GM21447 (cell line): ENCODE measurements around the gene NTF3.

Experiments used
- ATAC-seq: cut with Tn5 transposase; IDR thresholded peaks from one replicate; pipeline ENCODE4 v1.9.1; 2021; ENCODE audit not compliant: unreplicated experiment

The NTF3 gene

DNA sequence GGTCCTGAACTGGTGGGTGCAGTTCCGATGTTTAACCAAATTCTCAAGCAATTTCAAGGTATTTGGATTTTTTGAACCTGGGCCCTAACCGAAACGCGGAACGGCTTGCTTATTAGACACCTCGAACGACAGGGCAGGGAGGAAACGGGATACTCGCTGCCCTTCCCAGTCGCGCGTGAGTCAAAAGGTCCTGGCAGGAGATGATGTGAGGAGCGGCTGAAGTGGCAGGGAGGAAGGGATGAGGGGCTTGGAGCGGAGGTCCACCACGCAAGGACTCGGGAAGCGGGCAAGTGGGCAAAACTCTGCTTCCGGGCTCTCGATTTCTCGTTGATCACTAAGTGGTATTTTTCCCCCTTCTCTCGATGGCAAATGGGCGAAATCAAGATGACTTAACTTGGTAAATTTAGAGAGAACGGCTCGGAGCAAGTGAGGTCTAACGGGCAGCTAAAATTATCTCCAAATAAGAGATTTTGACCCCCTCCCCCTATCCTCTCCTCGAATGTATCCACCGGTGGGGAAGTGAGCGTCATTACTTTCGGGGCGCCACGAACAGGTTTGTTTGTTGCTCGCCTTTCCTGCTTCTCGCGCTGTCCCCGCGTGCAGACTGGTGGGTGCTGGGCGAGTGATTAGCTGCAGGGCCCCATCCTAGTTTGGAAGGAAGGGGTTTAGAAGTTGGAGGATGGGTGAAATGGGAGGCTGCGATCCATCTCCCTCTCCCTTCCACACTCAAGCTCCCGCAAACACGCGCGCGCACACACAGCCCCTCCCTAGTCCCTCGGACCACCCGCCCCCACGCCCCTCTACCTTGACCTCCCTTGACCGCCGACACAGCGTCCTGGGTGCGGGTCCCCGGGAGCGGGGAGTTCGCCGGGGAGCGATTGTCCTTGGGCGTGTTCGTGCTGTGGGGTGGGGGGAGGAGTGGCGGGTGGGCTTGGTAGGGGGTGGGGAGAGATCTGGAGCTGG lies 986 bp upstream of the NTF3 start:
- no peak for ATAC-seq

- no peak for ATAC-seq
Measured at GRCh38 chr12:5433081-5433844, 1.4 kb downstream of the NTF3 start.

- no peak for ATAC-seq
Measured at GRCh38 chr12:5433845-5434646, 2.1 kb downstream of the NTF3 start.

DNA sequence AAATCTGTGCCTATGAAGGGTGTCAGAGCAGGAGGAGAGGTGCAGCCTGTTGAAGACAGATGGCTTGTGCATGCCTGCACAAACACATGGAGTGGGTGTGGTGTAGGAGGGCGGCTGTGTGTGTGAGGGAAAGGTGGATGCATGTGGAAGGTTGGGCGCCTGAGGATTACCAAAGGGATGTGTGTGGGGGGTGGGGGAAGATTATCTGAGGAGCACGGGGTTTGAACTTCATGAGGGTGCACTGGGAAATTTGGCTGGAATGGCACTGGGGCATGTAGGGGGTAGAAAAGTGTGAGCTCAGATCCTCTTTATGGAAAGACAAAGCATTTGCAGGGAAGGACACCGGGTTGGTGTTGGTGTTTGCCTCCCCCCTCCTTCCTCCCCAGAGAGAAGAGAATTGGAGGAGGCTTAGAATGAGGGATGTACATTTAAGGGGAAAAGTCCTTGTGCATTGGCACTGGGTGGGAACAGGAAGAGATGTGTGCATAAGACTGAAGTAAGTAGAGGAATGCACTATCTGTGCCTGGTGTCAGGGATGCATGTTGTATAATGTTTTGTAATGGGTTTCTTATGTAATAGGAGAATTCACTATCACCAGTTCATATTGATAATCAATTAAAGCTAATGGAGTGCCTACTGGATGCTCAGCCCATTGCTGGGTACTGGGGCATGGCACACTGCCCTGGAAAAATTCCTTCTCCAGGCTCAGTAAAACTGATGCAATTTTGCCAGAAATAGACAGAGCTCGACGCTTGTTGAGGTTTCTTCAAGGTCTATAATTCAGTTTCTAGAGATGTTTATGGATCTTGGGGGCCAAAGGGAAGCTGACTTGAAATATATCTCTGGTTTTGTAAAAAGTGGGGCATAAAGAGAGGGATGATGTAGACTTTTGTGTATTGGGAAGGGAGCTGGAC lies 3.0 kb downstream of the NTF3 start:
- ATAC-seq, result no peak

- ATAC-seq, result no peak
Measured at GRCh38 chr12:5437182-5437583, 5.3 kb downstream of the NTF3 start.

GRCh38 chr12:5437589-5437988 lies 5.7 kb downstream of the NTF3 start:
- no peak for ATAC-seq

DNA sequence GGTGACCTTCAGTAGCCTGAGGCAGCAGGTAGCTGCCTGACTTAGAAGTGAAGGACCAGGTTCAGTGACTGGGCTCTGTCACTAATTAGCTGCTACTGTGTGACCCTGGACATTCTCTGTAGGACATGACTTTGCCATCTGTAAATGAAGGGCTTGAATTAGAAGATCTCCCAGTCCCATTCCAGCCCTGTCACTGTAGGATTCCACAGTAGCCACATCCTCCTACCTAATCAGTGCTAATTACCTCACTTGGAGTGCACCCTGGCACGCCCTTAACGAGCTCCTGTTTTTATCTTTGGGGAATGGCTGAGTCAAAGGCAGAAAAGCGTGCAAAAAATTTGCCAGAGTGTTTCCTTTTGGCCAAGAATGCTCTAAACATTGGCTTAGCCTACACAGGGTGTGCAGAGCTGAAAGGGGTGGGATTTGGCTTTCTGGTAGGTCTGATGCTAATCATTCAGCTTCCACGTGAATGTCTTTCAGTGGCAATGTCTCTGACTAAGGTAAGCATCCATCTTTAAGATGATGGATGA lies 6.8 kb downstream of the NTF3 start:
- no peak for ATAC-seq

GRCh38 chr12:5439371-5439771 lies 7.5 kb downstream of the NTF3 start:
- ATAC-seq, result no peak

- no peak for ATAC-seq
Measured at GRCh38 chr12:5439788-5440300, 7.9 kb downstream of the NTF3 start.

DNA sequence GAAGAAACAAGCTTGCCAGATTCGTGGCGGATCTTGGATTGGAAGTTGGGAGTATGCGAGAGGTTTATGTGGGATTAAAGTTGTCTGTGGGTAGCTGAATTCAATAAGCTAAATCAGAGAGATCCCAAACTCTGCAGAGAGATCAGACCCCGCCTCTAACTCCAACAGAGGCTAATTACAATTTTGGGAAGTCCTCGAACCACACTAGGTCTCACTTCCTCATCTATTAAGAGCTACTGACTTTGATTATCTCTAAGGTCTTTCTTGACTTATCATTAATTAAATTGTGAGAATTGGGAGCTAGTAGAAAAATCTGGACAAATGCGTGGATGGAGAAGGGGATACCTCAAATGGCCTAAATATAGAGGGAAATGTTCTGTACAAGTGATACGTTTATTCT lies 9.1 kb downstream of the NTF3 start:
- ATAC-seq, result no peak

DNA sequence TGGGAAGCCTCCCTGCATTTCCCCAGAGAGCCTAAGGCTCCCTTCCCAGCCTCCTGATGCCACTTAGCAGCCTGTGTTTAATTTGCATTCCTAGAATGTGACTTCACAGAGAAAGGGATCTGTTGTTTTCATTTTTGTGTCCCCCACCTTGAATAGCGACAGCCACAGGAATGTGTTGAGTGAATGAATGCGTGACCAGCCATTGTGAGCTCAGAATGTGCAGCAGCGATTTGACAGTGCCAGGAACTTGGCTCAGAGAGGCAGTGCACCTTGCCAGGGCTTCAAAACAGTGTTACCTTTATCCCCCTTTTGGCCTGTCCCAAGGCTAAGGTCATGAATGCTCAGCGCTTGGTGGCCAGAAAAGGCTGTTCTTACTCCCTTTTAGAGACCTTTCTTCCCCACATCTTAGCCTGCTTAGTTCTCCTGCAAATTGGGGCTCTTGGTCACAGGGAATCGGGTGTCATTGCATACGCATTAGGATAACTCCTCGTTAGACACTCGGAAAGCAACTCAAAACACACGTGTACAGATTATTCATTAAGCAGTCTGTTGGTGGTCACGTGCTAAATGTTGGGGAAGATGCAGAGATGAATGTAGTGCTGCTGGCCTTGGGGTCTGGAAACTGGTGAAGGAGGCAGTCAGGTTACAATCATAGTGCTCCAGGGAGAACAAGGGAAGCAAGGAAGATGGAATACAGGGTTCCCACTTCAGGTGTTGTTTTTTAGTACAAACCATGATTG lies 9.8 kb downstream of the NTF3 start:
- ATAC-seq, result no peak

GRCh38 chr12:5442251-5443006 lies 10.5 kb downstream of the NTF3 start:
- no peak for ATAC-seq

GRCh38 chr12:5444520-5444919 lies 12.6 kb downstream of the NTF3 start:
- ATAC-seq, result no peak

- no peak for ATAC-seq
Measured at GRCh38 chr12:5447320-5447719, 15.4 kb downstream of the NTF3 start.

- no peak for ATAC-seq
Measured at GRCh38 chr12:5451251-5451650, 19.3 kb downstream of the NTF3 start.

DNA sequence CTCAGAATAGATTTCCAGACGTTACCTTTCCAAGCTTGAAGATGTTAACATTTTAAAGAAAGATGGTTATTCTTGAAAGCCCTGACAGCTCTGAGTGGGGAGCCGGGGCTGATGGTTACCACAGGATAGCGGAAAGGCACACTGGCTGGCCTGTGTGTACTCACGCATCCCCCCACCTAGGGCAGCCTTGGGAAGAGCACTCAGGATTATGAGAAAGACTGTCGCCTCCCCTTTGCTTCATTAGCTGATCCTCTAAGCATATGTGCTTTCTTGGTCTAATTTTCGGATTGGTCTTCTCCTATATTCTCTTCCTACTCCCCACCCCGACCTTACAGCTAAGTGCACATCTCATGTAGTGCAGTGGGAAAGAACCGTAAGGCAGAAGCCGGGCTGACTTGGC lies 20.7 kb downstream of the NTF3 start:
- no peak for ATAC-seq

GRCh38 chr12:5453466-5453865 lies 21.6 kb downstream of the NTF3 start:
- no peak for ATAC-seq

- no peak for ATAC-seq
Measured at GRCh38 chr12:5455045-5455444, 23.1 kb downstream of the NTF3 start.
